ENCODE results near the gene KRT82. TPM values are rescaled to one million over a fixed set of nuclear protein-coding genes. Genes with fewer than 3 reads are reported as not detected.

KRT82 gene
- total and polyA plus RNA-seq, 4 donors: not detected

- Histone ChIP-seq H3K27me3 (ENCODE audit: control insufficient read depth in 4 of 4, insufficient read depth in 4 of 4, low read length in 3 of 4) (peaks cover 0 to 8% (median 0%) of the 10 kb centered on the region in 4 donors), H3K9me3 (ENCODE audit: control insufficient read depth in 4 of 4, low read length in 3 of 4) (no peaks in the 10 kb centered on the region), H3K36me3 (ENCODE audit: control insufficient read depth in 4 of 4, insufficient read depth in 3 of 4, low read depth in 1 of 4, low read length in 3 of 4) (no peaks in the 10 kb centered on the region), H3K27ac (ENCODE audit: low read depth in 1 of 2, low read length in 2 of 2) (no peak overlapping the region), H3K4me1 (ENCODE audit: control insufficient read depth in 4 of 4, insufficient read depth in 4 of 4, low read length in 3 of 4) (no peaks in the 10 kb centered on the region), H3K4me3 (ENCODE audit: low read depth in 1 of 3, low read length in 3 of 3) (no peak overlapping the region), H3K9ac (ENCODE audit: low read depth in 1 of 2, low read length in 2 of 2) (no peak overlapping the region)
- 91% methylated on average over 3 of the region's 3 CpGs for WGBS
- no peak for DNase-seq (ENCODE audit: low spot score)
- no peak for TF ChIP-seq REST (IDR thresholded peaks at IDR 0.05)
- no peak for TF ChIP-seq NR2F2 (IDR thresholded peaks at IDR 0.05)
- TF ChIP-seq HNF4A (conservative IDR thresholded peaks at IDR 0.05): no peak
- no peak for TF ChIP-seq GABPA (IDR thresholded peaks at IDR 0.05 in 1 of 2, conservative IDR thresholded peaks at IDR 0.05 in 1 of 2)
- TF ChIP-seq ZBTB33 (IDR thresholded peaks at IDR 0.05): no peak
- no peak for TF ChIP-seq RAD21 (IDR thresholded peaks at IDR 0.05)
- no peak for TF ChIP-seq SP1 (IDR thresholded peaks at IDR 0.05)
- no peak for TF ChIP-seq HNF4G (IDR thresholded peaks at IDR 0.05)
Measured at GRCh38 chr12:52443966-52444365, 37.8 kb upstream of the KRT82 start.

- Histone ChIP-seq H3K27me3 (ENCODE audit: control insufficient read depth in 4 of 4, insufficient read depth in 4 of 4, low read length in 3 of 4) (peaks cover 0 to 8% (median 0%) of the 10 kb centered on the region in 4 donors), H3K4me3 (ENCODE audit: low read depth in 1 of 3, low read length in 3 of 3) (no peak overlapping the region), H3K9ac (ENCODE audit: low read depth in 1 of 2, low read length in 2 of 2) (no peak overlapping the region), H3K4me1 (ENCODE audit: control insufficient read depth in 4 of 4, insufficient read depth in 4 of 4, low read length in 3 of 4) (no peaks in the 10 kb centered on the region), H3K36me3 (ENCODE audit: control insufficient read depth in 4 of 4, insufficient read depth in 3 of 4, low read depth in 1 of 4, low read length in 3 of 4) (no peaks in the 10 kb centered on the region), H3K9me3 (ENCODE audit: control insufficient read depth in 4 of 4, low read length in 3 of 4) (no peaks in the 10 kb centered on the region), H3K27ac (ENCODE audit: low read depth in 1 of 2, low read length in 2 of 2) (no peak overlapping the region)
- DNase-seq (ENCODE audit: low spot score): no peak
- TF ChIP-seq FOXA2 (IDR thresholded peaks at IDR 0.05): no peak
- no peak for TF ChIP-seq ZBTB33 (IDR thresholded peaks at IDR 0.05)
- TF ChIP-seq SP1 (IDR thresholded peaks at IDR 0.05): no peak
- TF ChIP-seq ATF3 (IDR thresholded peaks at IDR 0.05): no peak
- no peak for TF ChIP-seq REST (IDR thresholded peaks at IDR 0.05)
- TF ChIP-seq NR2F2 (IDR thresholded peaks at IDR 0.05): no peak
- TF ChIP-seq JUND (IDR thresholded peaks at IDR 0.05): no peak
- 36% methylated on average over 6 of the region's 6 CpGs for WGBS
Measured at GRCh38 chr12:52442600-52443061, 36.5 kb upstream of the KRT82 start.

Measured in liver (tissue), 9 donors.